ENCODE data around the gene LY6G6D.

Gene LY6G6D

GRCh38 chr6:31715022-31715958 is at the start of gene LY6G6D:
LY6G6D (plus strand) TSS chr6:31715348; CDS start chr6:31715356, 8 bp downstream.
- in situ Hi-C loops (cut with MboI; ENCODE audit: low sequenced_read_pairs) = no loop called here

DNA sequence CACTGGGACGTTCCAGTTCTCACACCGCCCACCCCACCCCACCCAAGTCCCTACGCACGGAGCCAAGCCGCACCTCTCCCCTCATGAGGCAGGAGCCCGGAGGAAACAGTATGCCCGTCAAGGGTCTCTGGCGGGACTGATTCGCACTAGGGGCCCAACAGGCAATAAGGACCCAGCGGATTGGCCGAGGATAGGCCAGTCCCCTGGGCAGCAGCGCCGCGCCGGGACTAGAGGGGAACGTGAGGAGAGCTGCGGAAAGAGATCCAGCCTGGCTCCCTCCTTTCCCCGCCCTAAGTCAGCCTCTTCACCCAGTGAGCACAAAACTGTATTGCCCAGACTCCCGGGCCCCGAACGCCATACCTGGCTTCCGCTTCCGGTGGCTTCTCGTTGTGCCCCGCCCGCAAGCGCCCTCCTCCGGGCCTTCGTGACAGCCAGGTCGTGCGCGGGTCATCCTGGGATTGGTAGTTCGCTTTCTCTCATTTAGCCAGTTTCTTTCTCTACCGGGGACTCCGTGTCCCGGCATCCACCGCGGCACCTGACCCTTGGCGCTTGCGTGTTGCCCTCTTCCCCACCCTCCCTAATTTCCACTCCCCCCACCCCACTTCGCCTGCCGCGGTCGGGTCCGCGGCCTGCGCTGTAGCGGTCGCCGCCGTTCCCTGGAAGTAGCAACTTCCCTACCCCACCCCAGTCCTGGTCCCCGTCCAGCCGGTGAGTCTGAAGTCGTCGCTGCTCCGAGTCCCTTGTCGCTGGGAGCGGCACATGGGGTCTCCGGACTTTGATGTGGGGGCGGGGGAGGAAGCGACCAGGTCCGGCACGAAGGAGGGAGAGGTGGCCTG is 49.4 kb upstream of the LY6G6D start, which contains the start of gene CSNK2B:
CSNK2B (plus strand) TSS at position 580 of the 836 bp plus-strand sequence. CDS start 752 bp downstream, outside the sequence.
- in situ Hi-C loops (cut with MboI; ENCODE audit: low sequenced_read_pairs) = no loop called here

GRCh38 chr6:31666337-31666965 is 48.7 kb upstream of the LY6G6D start:
- in situ Hi-C loops (cut with MboI; ENCODE audit: low sequenced_read_pairs) = no loop called here

GRCh38 chr6:31669676-31670075 is 45.5 kb upstream of the LY6G6D start, which contains the start of gene LY6G5B:
LY6G5B (plus strand) TSS chr6:31669976; CDS start chr6:31670951, 975 bp downstream.
- in situ Hi-C loops (cut with MboI; ENCODE audit: low sequenced_read_pairs) = no loop called here

DNA sequence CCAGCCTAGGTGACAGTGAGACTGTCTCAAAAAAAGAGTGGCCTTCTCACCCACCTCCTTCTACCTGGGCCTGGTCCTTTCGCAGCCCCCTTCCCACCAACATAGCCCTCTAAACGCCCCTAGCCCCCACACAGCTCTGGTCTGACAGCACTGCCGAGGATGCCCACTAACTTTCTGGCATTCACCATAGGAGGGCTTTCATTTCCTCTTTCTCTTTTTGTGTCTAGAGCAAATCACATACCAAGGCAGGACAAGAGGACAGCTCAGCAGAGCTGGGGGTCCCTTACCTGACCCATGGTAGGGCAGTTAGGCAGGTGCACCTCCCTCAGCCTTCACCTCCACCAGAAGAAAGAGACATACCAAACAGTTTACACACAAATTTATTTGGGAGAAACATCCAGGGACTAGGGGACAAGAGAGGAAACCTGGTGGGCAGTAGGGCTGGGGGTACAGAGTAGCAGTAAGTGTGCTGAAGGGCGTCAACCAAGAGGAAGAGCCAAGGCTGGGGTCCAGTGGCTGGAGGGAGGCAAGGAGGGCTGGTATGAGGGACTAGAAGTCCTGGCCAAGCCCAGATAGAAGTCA is 38.7 kb upstream of the LY6G6D start:
- in situ Hi-C loops (cut with MboI; ENCODE audit: low sequenced_read_pairs) = no loop called here

GRCh38 chr6:31676904-31677303 is 38.2 kb upstream of the LY6G6D start:
- in situ Hi-C loops (cut with MboI; ENCODE audit: low sequenced_read_pairs) = no loop called here

- in situ Hi-C loops (cut with MboI; ENCODE audit: low sequenced_read_pairs) = no loop called here
Observed at GRCh38 chr6:31677955-31678354, 37.2 kb upstream of the LY6G6D start.

DNA sequence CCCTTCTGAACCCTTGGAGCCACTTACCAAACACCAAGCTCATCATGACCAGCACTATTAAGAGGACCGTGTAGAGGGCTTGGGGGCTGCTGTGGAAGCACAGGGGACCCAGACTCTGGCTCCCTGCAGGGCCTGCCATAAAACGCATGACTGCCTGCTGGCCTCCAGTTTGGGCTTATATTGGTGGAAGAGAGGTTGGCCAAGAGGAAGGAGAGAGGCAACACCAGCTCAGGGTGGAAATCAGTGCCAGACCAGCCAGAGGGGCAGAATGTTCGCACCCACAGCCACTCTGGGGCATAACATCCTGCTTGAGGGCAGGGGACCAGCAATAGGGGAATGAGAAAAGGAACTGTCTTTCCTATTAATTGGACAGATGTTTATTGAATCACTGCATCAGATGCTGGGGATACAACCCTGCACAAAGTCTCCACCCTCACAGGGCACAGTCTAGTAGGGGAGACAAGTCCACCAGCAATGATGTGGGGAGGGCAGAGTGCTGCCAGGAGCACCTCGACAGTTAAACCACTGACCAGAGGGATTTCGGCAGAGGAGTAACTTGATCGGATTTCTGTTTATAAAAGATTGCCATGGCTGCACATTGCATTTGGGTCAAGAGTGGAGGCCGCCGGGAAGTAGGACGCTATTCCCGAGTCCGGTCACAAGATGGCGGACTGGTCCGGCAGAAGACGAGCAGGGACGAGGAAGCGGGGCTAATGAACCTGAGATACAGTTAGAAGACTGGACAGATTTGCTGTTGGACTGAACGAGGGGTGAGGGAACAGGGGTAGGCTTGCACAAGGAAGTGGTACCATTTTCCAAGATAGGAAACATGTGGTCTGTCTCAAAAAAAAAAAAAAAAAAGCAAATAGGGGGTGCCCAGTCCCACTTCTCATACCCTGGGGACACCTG is 34.7 kb upstream of the LY6G6D start, which contains the start of gene LY6G5C:
LY6G5C (minus strand) TSS at position 842 of the 909 bp plus-strand sequence; CDS start at position 148, 694 bp downstream.
- in situ Hi-C loops (cut with MboI; ENCODE audit: low sequenced_read_pairs) = no loop called here

- in situ Hi-C loops (cut with MboI; ENCODE audit: low sequenced_read_pairs) = no loop called here
Observed at GRCh38 chr6:31681135-31681671, 33.9 kb upstream of the LY6G6D start.

DNA sequence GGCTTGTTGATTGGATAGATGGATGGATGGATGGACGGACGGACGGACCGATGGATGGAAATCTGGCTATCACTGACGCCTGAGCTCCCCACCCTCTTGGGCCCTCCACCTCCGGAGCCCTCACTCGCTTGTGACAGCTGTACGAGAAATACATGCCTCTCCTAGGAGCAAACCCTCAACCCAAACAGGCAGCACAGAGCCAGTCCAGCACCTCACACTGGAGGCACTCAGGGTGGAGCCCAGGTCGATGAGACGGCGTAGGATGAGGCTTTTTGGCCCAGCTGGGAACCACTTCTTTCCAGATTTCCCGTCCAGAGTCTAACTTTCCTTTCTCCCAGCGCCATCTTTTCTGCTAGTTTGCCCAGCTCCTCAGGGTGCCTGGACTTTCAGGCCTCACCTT is 31.6 kb upstream of the LY6G6D start:
- in situ Hi-C loops (cut with MboI; ENCODE audit: low sequenced_read_pairs) = no loop called here

DNA sequence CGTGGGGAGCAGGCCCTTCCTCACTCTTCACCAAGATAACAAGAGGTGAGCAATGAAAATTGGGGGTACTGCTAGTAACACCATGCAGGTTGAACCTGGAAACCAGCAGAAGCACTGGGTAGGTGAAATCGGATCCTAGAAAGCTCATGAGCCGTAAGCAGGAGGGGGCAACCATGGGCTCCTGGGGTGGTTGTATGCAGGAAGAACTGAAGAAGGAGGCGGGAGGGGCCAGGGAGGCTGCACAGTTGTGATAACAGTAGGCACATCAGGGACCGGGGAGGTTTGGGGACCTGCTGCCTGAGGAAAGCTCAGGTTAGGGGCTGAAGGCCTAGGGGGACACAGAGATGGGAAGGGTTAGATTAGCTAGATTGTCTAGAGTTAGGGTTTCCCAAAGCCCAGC is 28.7 kb upstream of the LY6G6D start:
- in situ Hi-C loops (cut with MboI; ENCODE audit: low sequenced_read_pairs) = no loop called here

GRCh38 chr6:31687321-31687720 is 27.8 kb upstream of the LY6G6D start:
- in situ Hi-C loops (cut with MboI; ENCODE audit: low sequenced_read_pairs) = no loop called here

GRCh38 chr6:31687860-31688693 is 27.1 kb upstream of the LY6G6D start:
- in situ Hi-C loops (cut with MboI; ENCODE audit: low sequenced_read_pairs) = no loop called here

DNA sequence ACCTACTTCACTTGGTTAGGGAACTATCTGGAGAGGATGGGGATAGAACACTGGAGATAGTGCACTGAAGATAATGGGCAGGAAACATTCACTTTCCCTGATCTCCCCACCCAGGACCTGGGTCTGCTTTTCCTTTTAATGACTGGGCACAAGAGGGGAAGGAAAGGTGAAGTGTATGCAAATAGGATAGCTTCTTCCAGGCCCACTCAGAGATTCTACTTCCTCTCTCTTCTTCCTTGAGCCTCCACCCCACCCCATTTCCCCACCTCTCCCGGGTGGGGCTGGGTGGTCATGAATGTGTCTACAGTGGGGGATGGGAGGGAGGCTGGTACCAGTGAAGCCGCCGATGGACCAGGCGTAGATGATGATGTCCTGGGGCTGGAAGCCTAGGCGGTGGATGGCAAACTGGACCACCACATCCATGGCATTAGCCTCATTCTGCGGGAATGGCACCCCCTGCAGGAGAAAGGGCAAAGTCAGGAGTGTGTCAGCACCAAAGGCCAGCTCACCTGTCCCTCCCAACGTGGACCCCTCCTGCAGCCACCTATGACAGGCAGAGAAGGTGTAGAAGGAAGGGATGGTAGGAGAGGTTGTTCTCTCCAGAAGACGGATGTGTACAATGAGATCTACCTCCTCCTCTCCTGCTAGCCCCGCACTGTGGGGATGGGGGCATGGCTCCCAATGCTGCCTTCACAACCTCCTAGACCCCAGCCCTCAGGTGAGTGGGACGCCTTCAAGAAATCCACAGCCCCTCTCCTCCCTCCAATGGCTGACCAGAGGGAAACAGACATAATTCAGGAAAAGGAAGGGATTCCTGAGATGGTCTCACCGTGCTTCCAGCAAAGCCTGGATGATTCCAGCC is 25.7 kb upstream of the LY6G6D start:
- in situ Hi-C loops (cut with MboI; ENCODE audit: low sequenced_read_pairs) = no loop called here

GRCh38 chr6:31690231-31691077 is 24.7 kb upstream of the LY6G6D start:
- in situ Hi-C loops (cut with MboI; ENCODE audit: low sequenced_read_pairs) = no loop called here

DNA sequence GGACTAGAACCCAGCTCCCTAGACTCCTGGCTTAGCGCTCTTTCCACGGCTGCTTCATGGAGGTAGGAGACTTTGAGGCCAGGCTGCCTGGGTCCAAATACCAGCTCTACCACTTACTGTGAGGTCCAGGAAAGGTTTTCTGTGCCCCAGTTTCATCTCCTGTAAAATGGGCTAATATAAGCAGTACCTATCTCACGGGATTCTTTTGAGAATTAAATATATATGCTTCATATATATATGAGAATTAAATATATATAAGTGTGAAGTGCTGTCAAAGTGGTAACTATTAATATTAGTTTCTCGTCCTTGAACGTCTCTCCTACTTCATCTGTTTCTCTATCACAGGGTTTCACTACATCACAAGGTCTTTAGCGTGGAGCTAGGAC is 24.1 kb upstream of the LY6G6D start:
- in situ Hi-C loops (cut with MboI; ENCODE audit: low sequenced_read_pairs) = no loop called here
